ENCODE results near the gene AP1AR. TPM values are rescaled to one million over a fixed set of nuclear protein-coding genes. Genes with fewer than 3 reads are reported as not detected.

Gene AP1AR
- total RNA-seq, 1 donor from 2014 or later, result 7.0 TPM

DNA sequence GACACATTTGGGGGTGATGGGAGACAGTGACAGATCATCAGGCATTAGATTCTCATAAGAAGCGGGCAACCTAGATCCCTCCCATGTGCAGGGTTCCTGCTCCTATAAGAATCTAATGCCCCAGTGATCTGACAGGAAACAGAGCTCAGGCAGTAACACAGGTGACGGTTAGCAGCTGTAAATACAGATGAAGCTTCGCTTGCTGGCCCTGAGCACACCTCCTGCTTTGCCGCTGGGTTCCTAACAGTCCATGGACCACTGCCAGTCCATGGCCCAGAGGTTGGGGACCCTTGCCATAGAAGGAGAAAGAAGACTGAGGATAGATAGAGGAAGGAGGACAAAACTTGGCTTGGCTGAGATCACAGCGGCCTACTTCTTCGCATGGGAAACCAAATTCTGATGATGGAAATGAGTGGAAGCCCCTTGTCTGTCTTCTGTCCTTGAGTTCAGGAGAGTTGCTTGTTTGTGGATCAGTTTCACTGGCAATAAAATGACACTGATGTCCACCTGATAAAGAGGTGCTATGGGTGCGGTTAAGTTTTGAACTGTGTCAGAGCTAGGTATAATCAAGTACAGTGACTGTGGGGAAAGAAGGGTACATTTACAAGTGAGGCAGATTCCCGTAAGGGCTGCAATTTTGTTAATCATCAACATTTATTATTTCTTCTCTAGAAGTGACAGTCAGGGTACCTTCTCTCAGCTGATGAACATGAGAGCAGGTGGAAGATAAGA lies 55.8 kb downstream of the AP1AR start:
- no peaks in the 10 kb centered on the region for H3K27me3 ChIP-seq
- TF ChIP-seq, protein P1, sequence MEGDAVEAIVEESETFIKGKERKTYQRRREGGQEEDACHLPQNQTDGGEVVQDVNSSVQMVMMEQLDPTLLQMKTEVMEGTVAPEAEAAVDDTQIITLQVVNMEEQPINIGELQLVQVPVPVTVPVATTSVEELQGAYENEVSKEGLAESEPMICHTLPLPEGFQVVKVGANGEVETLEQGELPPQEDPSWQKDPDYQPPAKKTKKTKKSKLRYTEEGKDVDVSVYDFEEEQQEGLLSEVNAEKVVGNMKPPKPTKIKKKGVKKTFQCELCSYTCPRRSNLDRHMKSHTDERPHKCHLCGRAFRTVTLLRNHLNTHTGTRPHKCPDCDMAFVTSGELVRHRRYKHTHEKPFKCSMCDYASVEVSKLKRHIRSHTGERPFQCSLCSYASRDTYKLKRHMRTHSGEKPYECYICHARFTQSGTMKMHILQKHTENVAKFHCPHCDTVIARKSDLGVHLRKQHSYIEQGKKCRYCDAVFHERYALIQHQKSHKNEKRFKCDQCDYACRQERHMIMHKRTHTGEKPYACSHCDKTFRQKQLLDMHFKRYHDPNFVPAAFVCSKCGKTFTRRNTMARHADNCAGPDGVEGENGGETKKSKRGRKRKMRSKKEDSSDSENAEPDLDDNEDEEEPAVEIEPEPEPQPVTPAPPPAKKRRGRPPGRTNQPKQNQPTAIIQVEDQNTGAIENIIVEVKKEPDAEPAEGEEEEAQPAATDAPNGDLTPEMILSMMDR (IDR thresholded peaks at IDR 0.05), result no peak
- H3K4me1 ChIP-seq, result peaks cover 0 to 5% of the 10 kb centered on the region in 2 donors
- no peak overlapping the region for H3K4me3 ChIP-seq
- no peaks in the 10 kb centered on the region for H3K36me3 ChIP-seq
- no peak for DNase-seq (ENCODE audit: low spot score in 2 of 2)
- H3K9me3 ChIP-seq, result no peaks in the 10 kb centered on the region
- intact Hi-C loops (cut with DNase I), result loop anchor here (5.0 kb wide), 2 partner anchors 35 to 140 kb away; partner anchors contain the start of gene FAM241A
- no peak overlapping the region for H3K27ac ChIP-seq

DNA sequence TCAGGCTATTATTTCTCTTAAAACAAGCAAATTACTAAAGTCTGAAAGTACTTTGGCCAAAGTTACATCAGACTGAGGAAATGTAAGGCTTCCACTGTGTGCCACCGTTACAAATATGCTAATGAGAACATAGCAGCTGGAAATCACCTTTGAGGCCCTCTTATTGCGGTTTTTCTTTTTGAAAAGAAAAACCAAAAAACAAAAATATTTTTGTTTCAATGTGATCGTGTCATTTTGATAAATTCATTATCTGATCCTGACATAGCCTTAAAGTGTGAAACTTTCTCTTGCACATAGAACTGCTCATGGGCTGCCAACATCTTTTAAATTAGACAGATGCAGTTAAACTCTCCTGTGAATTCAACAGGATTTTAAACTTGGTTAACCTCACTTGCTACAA lies 56.9 kb downstream of the AP1AR start:
- Histone ChIP-seq H3K36me3 (no peaks in the 10 kb centered on the region), H3K4me1 (peaks cover 0 to 5% of the 10 kb centered on the region in 2 donors), H3K9me3 (no peaks in the 10 kb centered on the region), H3K27ac (no peak overlapping the region), H3K27me3 (no peaks in the 10 kb centered on the region), H3K4me3 (no peak overlapping the region)
- intact Hi-C loops (cut with DNase I), result loop anchor here (5.0 kb wide), 2 partner anchors 34 to 141 kb away; partner anchors contain the start of gene FAM241A
- TF ChIP-seq, protein P1 (IDR thresholded peaks at IDR 0.05), result no peak
- DNase-seq (ENCODE audit: low spot score in 2 of 2), result no peak

DNA sequence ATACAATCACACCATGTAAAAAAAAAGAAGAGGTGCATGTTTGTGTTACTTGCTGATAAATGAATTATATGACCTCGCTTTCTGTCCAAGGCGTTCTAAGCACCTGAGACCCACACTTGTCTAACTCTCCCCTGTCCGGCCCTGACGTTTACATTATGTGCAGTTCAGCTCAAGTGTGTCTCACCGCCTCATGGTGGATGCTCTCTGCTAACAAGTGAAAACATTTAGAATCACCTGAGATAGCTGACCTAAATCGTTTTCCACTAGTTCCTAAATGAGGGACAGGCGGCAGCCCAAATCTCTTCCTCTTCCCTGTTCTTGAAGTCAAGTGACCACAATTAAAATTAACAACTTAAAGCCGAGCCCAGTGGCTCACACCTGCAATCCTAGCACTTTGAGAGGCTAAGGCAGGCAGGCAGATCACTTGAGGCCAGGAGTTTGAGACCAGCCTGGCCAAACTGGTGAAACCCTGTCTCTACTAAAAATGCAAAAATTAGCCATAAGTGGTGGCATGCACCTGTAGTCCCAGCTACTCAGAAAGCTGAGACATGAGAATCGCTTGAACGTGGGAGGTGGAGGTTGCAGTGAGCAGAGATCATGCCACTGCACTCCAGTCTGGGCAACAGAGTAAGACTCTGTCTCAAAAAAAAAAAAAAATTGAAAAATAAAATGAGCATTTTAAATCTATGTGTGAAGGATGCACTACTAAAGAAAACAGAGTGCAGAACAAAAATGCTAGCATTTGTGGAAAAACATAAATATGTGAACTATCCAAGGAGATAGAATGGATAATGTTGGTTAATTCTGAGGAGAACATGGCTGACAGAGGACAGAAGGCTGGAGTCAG lies 58.0 kb downstream of the AP1AR start:
- TF ChIP-seq, protein P1 (IDR thresholded peaks at IDR 0.05), result no peak
- H3K27ac ChIP-seq, result no peak overlapping the region
- H3K4me3 ChIP-seq, result no peak overlapping the region
- intact Hi-C loops (cut with DNase I), result loop anchor here (5.0 kb wide), 2 partner anchors 33 to 142 kb away; partner anchors contain the start of gene FAM241A
- no peak for DNase-seq (ENCODE audit: low spot score in 2 of 2)
- no peaks in the 10 kb centered on the region for H3K4me1 ChIP-seq
- H3K27me3 ChIP-seq, result no peaks in the 10 kb centered on the region
- no peaks in the 10 kb centered on the region for H3K9me3 ChIP-seq
- no peaks in the 10 kb centered on the region for H3K36me3 ChIP-seq

DNA sequence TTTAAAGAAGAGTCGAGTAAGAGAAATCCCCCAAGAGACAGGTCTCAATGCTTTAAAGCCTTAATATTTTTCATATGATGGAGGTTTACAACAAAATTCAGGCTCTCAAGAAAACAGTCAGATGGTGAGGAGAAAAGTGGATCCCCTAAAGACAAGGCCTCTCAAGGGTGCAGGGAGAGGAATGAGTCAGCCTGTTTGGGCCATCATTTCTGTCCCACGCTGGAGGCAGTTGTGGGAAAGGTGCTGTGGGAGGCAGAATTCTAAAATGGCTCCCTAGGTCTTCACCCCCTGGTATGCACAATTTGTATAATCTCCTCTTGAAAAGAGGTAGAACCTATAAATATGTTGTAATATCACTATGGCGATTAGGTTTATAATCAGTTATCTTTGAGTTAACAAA lies 58.8 kb downstream of the AP1AR start:
- H3K36me3 ChIP-seq, result no peaks in the 10 kb centered on the region
- TF ChIP-seq, protein P1 (IDR thresholded peaks at IDR 0.05), result no peak
- DNase-seq (ENCODE audit: low spot score in 2 of 2), result no peak
- intact Hi-C loops (cut with DNase I), result no loop called here
- H3K9me3 ChIP-seq, result no peaks in the 10 kb centered on the region
- no peaks in the 10 kb centered on the region for H3K4me1 ChIP-seq
- no peak overlapping the region for H3K4me3 ChIP-seq
- H3K27me3 ChIP-seq, result no peaks in the 10 kb centered on the region
- H3K27ac ChIP-seq, result no peak overlapping the region

DNA sequence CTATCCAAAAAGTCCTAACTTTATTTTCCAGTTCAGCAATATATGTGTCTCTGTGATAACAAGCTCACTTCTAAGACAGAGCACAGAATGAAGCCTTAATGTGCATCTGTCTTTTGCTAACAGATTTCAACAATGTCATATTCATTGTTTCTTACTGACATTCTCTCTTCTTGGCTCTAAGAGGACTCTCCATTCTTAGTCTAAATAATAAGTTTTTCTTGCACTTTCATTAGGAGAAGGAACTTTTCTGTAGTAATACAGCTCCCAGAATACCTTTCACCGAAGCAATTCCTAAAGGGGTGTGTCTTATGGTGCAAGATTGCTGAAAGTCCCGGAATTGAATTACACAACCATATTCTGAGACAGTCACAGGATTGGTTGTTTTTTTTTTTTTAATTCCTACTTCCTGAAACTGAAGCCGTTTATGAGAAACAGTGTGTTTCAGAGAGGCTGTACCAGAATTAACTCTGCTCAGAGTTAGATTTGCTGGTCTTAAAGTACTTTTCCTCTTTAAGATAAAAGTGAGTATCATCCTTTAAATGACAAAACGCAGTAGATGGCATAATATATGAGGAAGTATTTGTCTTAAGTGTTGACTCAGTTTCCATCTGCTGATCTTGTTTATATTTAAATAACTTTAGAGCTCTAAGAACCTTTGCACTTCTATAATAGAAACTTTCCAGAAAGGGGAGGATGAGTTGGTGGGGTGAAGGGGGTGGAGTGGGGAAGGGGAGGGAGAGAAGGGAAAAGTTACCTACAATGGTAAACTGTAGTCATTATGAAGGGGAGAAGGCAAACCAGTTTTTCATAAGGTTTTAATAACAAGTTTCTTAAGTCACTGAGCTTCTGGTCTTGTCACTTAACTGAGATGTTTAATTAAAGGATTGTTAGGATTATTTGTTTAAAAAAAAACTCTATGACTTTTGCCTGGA lies 65.6 kb downstream of the AP1AR start, which contains the start of gene ALPK1:
ALPK1 (plus strand) TSS at position 421 of the 932 bp plus-strand sequence.
- H3K4me3 ChIP-seq, result peak within 1 kb of the TSS; percentile 53 to 59
- intact Hi-C loops (cut with DNase I), result loop anchor here (1.0 kb wide), 1 partner anchor 66 kb away; the partner anchor contains the start of gene AP1AR
- peaks cover 0 to 5% of the 10 kb centered on the region in 2 donors for H3K36me3 ChIP-seq
- H3K27ac ChIP-seq, result peak within 1 kb of the TSS; percentile 72 to 84
- TF ChIP-seq, protein P1 (IDR thresholded peaks at IDR 0.05), result no peak
- no peak for DNase-seq (ENCODE audit: low spot score in 2 of 2)
- no peaks in the 10 kb centered on the region for H3K27me3 ChIP-seq
- H3K4me1 ChIP-seq, result peaks cover 0 to 9% of the 10 kb centered on the region in 2 donors
- H3K9me3 ChIP-seq, result no peaks in the 10 kb centered on the region

All from ascending aorta (tissue), 2 donors.